Pancreas (tissue), 10 donors: ENCODE results near the gene UPK3A. TPM values are rescaled to one million over a fixed set of nuclear protein-coding genes. Genes with fewer than 3 reads are reported as not detected.

Source experiments
- ATAC-seq, 4 donors: fragments of 200-7000 bp; cut with Tn5 transposase; one replicate each; pipeline versions ENCODE4 v1.8.0 to v1.9.1; 2020; ENCODE audit warnings: mild to moderate bottlenecking in 4 of 4, moderate library complexity in 4 of 4
- DNase-seq, 6 donors: peaks; one replicate each; pipeline ENCODE4 v3.0.0-alpha.2; 2020
- FAIRE-seq: peaks from 2 replicates; lab custom pipeline; 2012; peaks lifted over from hg19 to GRCh38; lab: Jason Lieb, UNC
- H3K27ac ChIP-seq, 4 donors: fragments of 200-600 bp; sonication (generic); 1 replicate in 3 of 4; 2 replicates in 1 of 4; pipeline versions ENCODE4 v1.5.0 to v1.8.0; 2020
- H3K27me3 ChIP-seq, 4 donors: fragments of 200-600 bp; one replicate each; pipeline ENCODE4 v1.8.0; 2021
- H3K36me3 ChIP-seq, 3 donors: fragments of 200-600 bp; sonication (generic) in 1 of 3; one replicate each; pipeline versions ENCODE4 v1.5.0 to v1.8.0; 2020 to 2021
- H3K4me1 ChIP-seq, 3 donors: fragments of 200-600 bp; one replicate each; pipeline ENCODE4 v1.8.0; 2021
- H3K4me3 ChIP-seq, 4 donors: fragments of 200-600 bp; sonication (generic) in 2 of 4; one replicate each; pipeline versions ENCODE4 v1.5.0 to v1.8.0; 2020 to 2021
- H3K9me3 ChIP-seq, 4 donors: fragments of 200-600 bp; one replicate each; pipeline ENCODE4 v1.8.0; 2021
- CTCF ChIP-seq, 4 donors: fragments of 200-600 bp; sonication (generic) in 3 of 4; IDR thresholded peaks; one replicate each; pipeline versions ENCODE4 v1.5.0 to v1.8.0; 2021; ENCODE audit warnings: antibody characterized with exemption in 4 of 4
- WGBS, 2 donors: extraction: QIAGEN DNeasy Blood & Tissue Kit; methylation state at CpG; one replicate each; pipeline ENCODE4 v1.1.7; 2013; 5-methylcytosine and 5-hydroxymethylcytosine counted together
- intact Hi-C, 3 donors: fragments of 100-400 bp; cut with DNase I; formaldehyde crosslinking; loops; one replicate each; pipeline versions ENCODE4 v1.11.1 to v1.14.2; 2022
- polyA plus RNA-seq, 2 donors: library from polyadenylated mRNA; stranded (reverse); fragments of 200-250 nt; gene quantifications; one replicate each; pipeline ENCODE4 v1.2.3, GENCODE V29; 2013
- total RNA-seq, 6 donors: library from RNA; stranded (reverse); fragmentation: NEBNext Ultra II Directional in 4 of 6; extraction: Animal tissue kit (Norgen Biotek cat#: 25700) in 4 of 6; gene quantifications; one replicate each; pipeline versions ENCODE4 v1.2.1 to v1.2.4, GENCODE V29; 2021 to 2023
- donor health status: healthy with polysubstance abuse.
- donor health status: DM: no; HTN: no; CAD: no; lungs with moderate emphysema.
- donor health status: DM: no; HTN: no; CAD: no.
- donor health status: control.
- donor health status: control.
- donor health status: Bipolar disorder and iron deficiency.
- donor health status: DM: yes; HTN: yes; CAD: no.
- donor health status: DM: no; HTN: no; CAD: no.
- donor health status: DM: no; HTN: no; CAD: no.
- donor health status: DM: yes; HTN: yes; CAD: no.

The UPK3A gene
- total and polyA plus RNA-seq, 8 donors: 0.21 TPM; not detected in 7

- Histone ChIP-seq H3K4me1 (peaks cover 0 to 7% (median 4%) of the 10 kb centered on the region in 3 donors), H3K4me3 (peak overlapping the region; percentile 16 to 58 (median 40)), H3K27ac (no peak overlapping the region), H3K36me3 (no peaks in the 10 kb centered on the region), H3K27me3 (no peaks in the 10 kb centered on the region), H3K9me3 (no peaks in the 10 kb centered on the region)
- intact Hi-C loops: loop anchor here (5.0 to 10.0 kb wide), 3 partner anchors 166 to 284 kb away; no protein-coding TSS in a partner anchor
- TF ChIP-seq CTCF (IDR thresholded peaks at IDR 0.05): no peak
- 1 to 3% methylated on average over 39 to 47 of the region's 47 CpGs for WGBS, 2 donors
- DNase-seq: peak in 4 of 6 donors; percentile 43 to 80 (median 51)
- no peak for FAIRE-seq
- ATAC-seq: peak; percentile 42 to 49 (median 48)
These were observed 16.4 kb upstream of the UPK3A start for GRCh38 chr22:45268167-45268957.

- Histone ChIP-seq H3K27me3 (no peaks in the 10 kb centered on the region), H3K27ac (no peak overlapping the region), H3K4me3 (peak overlapping the region; percentile 16 to 58 (median 40)), H3K36me3 (no peaks in the 10 kb centered on the region), H3K4me1 (peaks cover 0 to 4% (median 4%) of the 10 kb centered on the region in 3 donors), H3K9me3 (no peaks in the 10 kb centered on the region)
- peak; percentile 93 to 97 (median 96) for ATAC-seq
- WGBS, 2 donors: 2 to 3% methylated on average over 42 to 44 of the region's 60 CpGs
- TF ChIP-seq CTCF (IDR thresholded peaks at IDR 0.05): peak; percentile 80 to 97 (median 94)
- intact Hi-C loops: loop anchor here (5.0 to 10.0 kb wide), 3 partner anchors 166 to 283 kb away; no protein-coding TSS in a partner anchor
- no peak for FAIRE-seq
- DNase-seq: peak; percentile 74 to 100 (median 90)
These were observed 15.5 kb upstream of the UPK3A start for GRCh38 chr22:45268958-45269844.

DNA sequence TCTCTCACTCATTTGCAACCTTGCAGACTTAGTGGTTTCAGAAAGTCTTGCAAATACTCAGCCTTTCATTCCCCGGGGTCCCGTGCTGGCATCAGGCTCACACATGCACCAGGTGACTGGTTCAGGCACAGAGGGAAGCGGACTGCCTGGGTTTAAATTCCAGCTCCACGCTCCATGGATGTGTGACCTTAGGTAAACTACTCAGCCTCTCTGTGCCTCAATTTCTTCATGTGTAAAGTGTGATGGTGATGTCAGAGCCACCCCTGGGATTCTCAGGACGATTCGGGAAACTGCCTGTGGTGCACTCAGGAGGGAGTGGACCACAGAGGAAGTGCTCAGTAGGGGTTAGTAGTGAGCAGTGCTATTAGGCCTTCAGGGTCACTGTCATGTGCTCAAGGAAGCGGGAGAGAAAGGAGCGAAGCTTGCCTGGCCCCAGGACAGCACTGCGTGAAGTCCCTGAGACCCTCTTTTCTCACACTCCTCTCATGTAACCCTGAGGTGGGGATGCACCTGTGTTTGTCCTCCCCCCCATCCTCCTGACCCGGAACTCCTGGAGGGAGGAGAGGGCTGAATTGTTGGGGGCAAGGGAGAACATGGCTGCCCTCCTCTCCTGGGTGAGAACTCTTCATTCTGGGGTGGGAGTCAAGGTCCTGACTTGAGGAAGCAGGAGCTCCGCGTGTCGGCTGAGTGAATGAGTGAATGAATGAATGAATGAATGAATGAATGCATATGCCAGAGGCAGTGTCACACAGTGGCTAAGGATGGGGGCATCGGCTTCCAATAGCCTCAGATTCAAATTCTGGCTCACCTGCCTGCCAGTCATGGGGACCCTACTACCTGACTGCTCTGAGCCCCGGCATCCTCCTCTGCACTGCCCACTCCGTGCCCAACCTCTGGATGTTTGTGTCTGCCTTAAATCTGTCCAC, 14.4 kb upstream of the UPK3A start:
- ATAC-seq: no peak
- no peak for TF ChIP-seq CTCF (IDR thresholded peaks at IDR 0.05)
- Histone ChIP-seq H3K27me3 (no peaks in the 10 kb centered on the region), H3K4me1 (peaks cover 0 to 4% (median 4%) of the 10 kb centered on the region in 3 donors), H3K9me3 (no peaks in the 10 kb centered on the region), H3K4me3 (no peak overlapping the region), H3K36me3 (no peaks in the 10 kb centered on the region), H3K27ac (no peak overlapping the region)
- 71 to 75% methylated on average over 16 of the region's 16 CpGs for WGBS, 2 donors
- intact Hi-C loops: loop anchor here in 2 of 3 donors (5.0 kb wide), 1 partner anchor 157 kb away; no protein-coding TSS in a partner anchor
- no peak for FAIRE-seq
- no peak for DNase-seq

DNA sequence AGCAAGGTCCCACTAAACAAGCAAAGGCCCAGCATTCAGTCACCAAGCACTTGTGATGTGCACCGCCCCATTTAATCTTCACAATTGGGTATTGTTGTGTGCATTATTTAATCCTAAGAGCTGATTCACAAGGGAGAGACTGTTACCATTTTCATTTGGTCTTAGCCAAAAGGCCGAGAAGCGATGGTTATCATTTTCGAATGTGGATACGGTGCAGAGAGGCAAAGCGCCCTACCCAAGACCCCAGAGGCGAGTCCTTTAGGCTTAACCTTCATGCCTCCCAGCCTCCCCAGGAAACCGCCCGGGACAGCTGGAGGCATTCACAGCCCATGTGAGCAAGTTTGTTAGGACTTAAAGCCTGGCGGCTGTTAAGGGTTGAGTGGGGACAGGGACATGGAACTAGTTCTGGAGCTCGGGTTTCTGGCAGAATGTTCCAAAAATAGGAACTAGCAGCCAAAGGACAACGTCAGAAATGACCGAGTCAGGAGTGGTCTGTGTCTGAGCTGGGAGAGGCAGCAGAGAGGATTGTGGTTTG, 13.0 kb upstream of the UPK3A start:
- WGBS, 2 donors: 58 to 74% methylated on average over 13 of the region's 13 CpGs
- Histone ChIP-seq H3K4me1 (peaks cover 0 to 4% (median 4%) of the 10 kb centered on the region in 3 donors), H3K27ac (no peak overlapping the region), H3K36me3 (no peaks in the 10 kb centered on the region), H3K9me3 (no peaks in the 10 kb centered on the region), H3K4me3 (no peak overlapping the region), H3K27me3 (no peaks in the 10 kb centered on the region)
- peak; percentile 43 for FAIRE-seq
- no peak for ATAC-seq
- TF ChIP-seq CTCF (IDR thresholded peaks at IDR 0.05): no peak
- intact Hi-C loops: loop anchor here in 2 of 3 donors (5.0 kb wide), 1 partner anchor 156 kb away; no protein-coding TSS in a partner anchor
- no peak for DNase-seq
